ACC112 (cell line): Measurements from ENCODE around the gene SLC24A3.

Experiments
- H2AFZ ChIP-seq: fragments of 200-600 bp; sonication (generic); one replicate; pipeline ENCODE4 v1.6.0; 2017; ENCODE audit warnings: antibody characterized with exemption, low read length; ENCODE audit not compliant: unreplicated experiment
- H3K27ac ChIP-seq: fragments of 200-600 bp; sonication (generic); 2 replicates; pipeline ENCODE4 v1.5.1; 2014; ENCODE audit warnings: low read depth, mild to moderate bottlenecking, antibody characterized with exemption, low read length, moderate library complexity
- H3K27me3 ChIP-seq: fragments of 200-600 bp; sonication (generic); 2 replicates; pipeline ENCODE4 v1.6.1; 2014; ENCODE audit warnings: mild to moderate bottlenecking, antibody characterized with exemption, low read length, moderate library complexity, mixed read lengths; ENCODE audit not compliant: insufficient read depth
- H3K36me3 ChIP-seq: fragments of 200-600 bp; sonication (generic); 2 replicates; pipeline ENCODE4 v1.6.1; 2016; ENCODE audit warnings: mild to moderate bottlenecking, antibody characterized with exemption, low read length, moderate library complexity, mixed read lengths; ENCODE audit not compliant: insufficient read depth
- H3K4me1 ChIP-seq: fragments of 200-600 bp; sonication (generic); one replicate; pipeline ENCODE4 v1.6.1; 2016; ENCODE audit warnings: low read length, mixed read lengths; ENCODE audit not compliant: insufficient read depth, unreplicated experiment, control insufficient read depth
- H3K4me3 ChIP-seq: fragments of 200-600 bp; sonication (generic); 2 replicates; pipeline ENCODE4 v1.5.1; 2014; ENCODE audit warnings: mild to moderate bottlenecking, low read depth, low read length
- H3K79me2 ChIP-seq: fragments of 200-600 bp; sonication (generic); one replicate; pipeline ENCODE4 v1.6.0; 2016; ENCODE audit warnings: low read length; ENCODE audit not compliant: control insufficient read depth, unreplicated experiment, insufficient read depth

SLC24A3 gene

GRCh38 chr20:19768325-19768842 is 555.9 kb downstream of the SLC24A3 start:
- no peak overlapping the region for H3K27ac ChIP-seq
- H3K4me3 ChIP-seq, result no peak overlapping the region
- H3K79me2 ChIP-seq, result peaks cover 4% of the 10 kb centered on the region
- H3K27me3 ChIP-seq, result no peaks in the 10 kb centered on the region
- no peaks in the 10 kb centered on the region for H3K36me3 ChIP-seq
- no peak overlapping the region for H2AFZ ChIP-seq
- peaks cover 4% of the 10 kb centered on the region for H3K4me1 ChIP-seq

DNA sequence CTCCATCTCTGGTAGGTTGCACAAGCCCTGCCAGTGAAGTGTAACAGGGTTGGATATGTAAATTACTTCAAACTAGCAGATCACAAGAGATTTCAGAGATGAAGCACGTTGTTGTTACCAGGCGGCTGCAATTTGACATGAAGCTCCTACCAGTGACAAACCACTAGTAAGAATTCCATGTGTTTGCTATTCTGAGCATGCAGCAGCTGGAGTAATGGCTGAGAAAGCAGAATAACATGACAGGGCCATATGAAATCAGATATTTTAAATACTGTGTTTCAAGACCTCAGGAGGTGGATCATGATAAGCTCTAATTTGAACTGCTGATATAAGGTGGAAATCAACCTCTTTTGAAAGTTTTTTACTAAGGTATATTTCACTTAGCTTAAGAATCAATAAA is 557.1 kb downstream of the SLC24A3 start:
- peaks cover under 1% of the 10 kb centered on the region for H3K4me1 ChIP-seq
- no peak overlapping the region for H3K4me3 ChIP-seq
- no peaks in the 10 kb centered on the region for H3K36me3 ChIP-seq
- H3K27me3 ChIP-seq, result no peaks in the 10 kb centered on the region
- peaks cover 4% of the 10 kb centered on the region for H3K79me2 ChIP-seq
- no peak overlapping the region for H2AFZ ChIP-seq
- H3K27ac ChIP-seq, result no peak overlapping the region

GRCh38 chr20:19770375-19770774 is 557.9 kb downstream of the SLC24A3 start:
- no peaks in the 10 kb centered on the region for H3K27me3 ChIP-seq
- H2AFZ ChIP-seq, result no peak overlapping the region
- H3K4me1 ChIP-seq, result peaks cover 3% of the 10 kb centered on the region

GRCh38 chr20:19771031-19771430 is 558.6 kb downstream of the SLC24A3 start:
- no peaks in the 10 kb centered on the region for H3K36me3 ChIP-seq
- H3K27me3 ChIP-seq, result no peaks in the 10 kb centered on the region
- no peak overlapping the region for H3K4me3 ChIP-seq
- no peak overlapping the region for H3K27ac ChIP-seq
- H2AFZ ChIP-seq, result no peak overlapping the region
- no peaks in the 10 kb centered on the region for H3K79me2 ChIP-seq
- peaks cover 3% of the 10 kb centered on the region for H3K4me1 ChIP-seq

More at GRCh38 chr20:19770375-19770774, 557.9 kb downstream of the SLC24A3 start:
- Histone ChIP-seq H3K36me3 (no peaks in the 10 kb centered on the region), H3K79me2 (peaks cover 1% of the 10 kb centered on the region), H3K27ac (no peak overlapping the region), H3K4me3 (no peak overlapping the region)
